HG03457 (cell line): Measurements from ENCODE around the gene BACH1.
A peak's percentile ranks its signal among the peaks of the same experiment; 100 is the strongest.
"Not testable (repeated sequence)": the region's sequence is repeated elsewhere in the genome, so short reads cannot be mapped to it uniquely, and the experiment has no call there.

Experiments
- ATAC-seq: cut with Tn5 transposase; IDR thresholded peaks from one replicate; pipeline ENCODE4 v1.9.1; 2021; ENCODE audit warnings: moderate number of reproducible peaks; ENCODE audit not compliant: unreplicated experiment

The BACH1 gene

DNA sequence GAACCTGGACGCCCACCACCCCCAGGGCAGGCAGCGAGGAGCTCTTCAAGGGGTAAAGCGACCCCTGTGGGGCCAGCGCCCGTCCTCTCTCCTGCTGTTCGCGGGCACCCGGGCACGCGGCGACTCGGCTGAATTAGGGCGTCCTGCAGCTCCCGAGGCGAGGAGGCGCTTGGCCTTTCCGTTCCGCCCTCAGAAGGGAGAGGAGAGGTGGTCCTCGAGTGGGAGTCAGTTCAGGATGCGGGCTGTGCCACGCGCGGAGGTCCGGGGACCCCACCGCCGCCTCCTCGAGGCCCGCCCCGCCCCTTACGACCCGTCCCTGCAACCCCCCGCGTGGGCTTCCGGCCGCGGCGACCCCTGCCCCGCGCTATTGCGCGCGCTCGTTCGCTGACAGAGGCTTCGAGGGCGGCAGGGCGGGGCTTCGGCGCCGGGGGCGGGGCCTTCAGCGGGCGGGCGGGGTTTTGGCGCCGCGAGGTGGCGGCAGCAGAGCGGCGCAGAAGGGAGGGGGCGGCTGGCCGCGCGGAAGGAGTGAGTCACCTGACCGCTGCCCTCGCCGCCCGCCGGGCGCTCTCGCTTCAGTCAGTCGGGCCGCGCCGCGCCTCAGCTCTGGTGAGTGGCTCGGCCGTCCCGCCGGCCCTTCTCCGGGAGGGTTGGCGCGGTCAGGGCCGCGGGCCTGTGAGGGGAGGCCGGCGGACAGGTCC lies at the start of gene BACH1:
TSS of gene BACH1 (plus strand) at position 575 of the 698 bp plus-strand sequence. CDS start 22,359 bp downstream, outside the sequence.
- ATAC-seq = peak; percentile 43

- ATAC-seq = not testable (repeated sequence)
Measured at GRCh38 chr21:29249289-29249688, 49.4 kb upstream of the BACH1 start.

DNA sequence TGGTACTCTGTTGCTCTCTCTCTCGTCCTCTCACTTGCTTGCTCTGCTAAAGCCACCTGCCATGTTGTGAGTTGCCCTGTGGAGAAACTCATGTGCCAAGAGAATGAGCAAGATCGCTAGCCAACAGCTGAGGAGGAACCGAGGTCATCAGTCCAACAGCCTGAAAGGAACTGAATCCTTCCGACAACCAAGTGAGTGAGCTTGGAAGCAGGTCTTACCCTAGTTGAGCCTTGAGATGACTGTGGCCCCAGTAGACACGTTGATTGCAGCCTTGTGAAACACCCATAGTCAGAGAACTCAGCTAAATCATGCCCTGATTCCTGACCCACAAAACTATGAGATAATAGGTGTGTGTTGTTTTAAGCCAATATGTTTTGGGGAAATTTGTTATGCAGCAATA lies 48.1 kb upstream of the BACH1 start:
- ATAC-seq = no peak

DNA sequence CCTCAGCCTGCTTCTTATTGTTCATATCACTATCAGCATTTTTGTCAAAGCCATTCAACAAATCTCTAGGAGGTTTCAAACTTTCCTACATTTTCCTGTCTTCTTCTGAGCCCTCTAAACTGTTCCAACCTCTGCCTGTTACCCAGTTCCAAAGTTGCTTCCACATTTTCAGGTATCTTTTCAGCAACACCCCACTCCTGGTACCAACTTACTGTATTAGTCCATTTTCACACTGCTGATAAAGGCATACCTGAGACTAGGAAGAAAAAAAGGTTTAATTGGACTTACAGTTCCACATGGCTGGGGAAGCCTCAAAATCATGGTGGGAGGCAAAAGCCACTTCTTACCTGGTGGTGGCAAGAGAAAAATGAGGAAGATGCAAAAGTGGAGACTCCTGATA lies 44.9 kb upstream of the BACH1 start:
- ATAC-seq = not testable (repeated sequence)

- no peak for ATAC-seq
Measured at GRCh38 chr21:29254550-29254949, 44.2 kb upstream of the BACH1 start.

GRCh38 chr21:29256126-29256910 lies 42.4 kb upstream of the BACH1 start:
- no peak for ATAC-seq

DNA sequence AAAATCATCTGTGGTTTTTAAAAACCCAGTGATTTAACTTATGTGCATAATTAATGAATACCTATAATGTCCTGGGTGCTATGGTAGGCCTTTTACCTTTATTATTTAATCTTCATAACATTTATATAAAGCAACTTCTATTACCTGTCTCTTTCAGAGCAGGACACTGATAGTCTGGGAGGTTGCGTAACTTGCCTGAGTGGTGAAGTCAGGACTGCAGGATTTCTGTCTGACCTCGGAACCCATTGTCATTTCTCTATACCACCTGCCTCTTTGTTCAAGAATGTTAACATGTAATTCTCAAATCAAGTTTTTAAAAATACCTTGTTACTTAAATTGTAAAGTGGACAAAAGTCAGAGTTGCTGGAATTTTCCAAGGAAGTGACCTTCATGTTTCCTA lies 41.0 kb upstream of the BACH1 start:
- ATAC-seq = no peak

DNA sequence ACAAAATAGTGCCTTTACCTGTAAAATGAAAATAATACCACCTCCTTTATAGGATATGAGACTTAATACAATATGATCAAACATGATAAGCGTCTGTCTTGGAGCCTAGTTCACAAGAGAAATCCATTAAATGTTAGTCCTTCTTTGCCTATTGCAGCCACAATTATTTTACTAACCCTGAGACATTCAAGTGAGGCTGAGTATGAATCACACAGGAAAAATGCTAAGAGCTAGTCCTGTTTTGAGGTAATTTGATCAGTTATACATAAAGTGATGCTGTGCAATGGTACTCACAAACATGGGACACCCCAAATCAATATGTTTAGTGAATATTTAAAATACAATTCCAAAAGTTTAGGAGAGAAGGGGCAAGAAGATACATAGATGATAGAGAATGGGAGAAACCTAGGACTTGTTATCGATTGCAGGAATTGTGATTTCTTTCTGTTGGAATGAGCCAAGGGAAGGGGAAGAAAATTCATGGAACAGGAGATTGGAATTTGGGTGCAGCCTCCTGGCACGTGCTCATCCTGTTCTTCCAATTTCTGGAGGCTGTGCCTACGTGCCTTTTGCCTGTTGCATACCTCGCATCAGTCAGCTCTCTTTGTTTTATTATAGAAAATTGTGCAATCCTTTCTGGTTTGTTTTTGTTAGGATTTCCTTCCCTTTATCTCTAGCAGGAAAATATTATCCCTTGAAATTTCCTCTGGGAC lies 39.9 kb upstream of the BACH1 start:
- no peak for ATAC-seq

DNA sequence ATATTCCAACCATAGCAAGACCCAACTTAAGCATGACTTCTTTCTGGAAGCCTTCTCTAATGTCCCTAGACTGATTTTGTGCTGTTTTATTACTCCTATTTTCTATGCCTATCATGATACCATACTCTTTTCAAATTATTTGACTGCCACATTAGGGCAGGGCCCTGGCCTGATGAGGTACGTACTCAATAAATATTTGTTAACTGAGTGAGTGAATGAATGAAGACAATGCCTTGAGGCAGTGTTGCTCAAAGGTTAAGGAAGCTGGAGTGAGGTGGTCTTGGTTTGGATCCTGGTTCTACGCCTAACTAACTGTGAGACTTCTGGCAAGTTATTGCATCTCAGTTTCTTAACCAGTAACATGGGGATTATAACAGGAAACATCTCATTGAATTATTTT lies 38.3 kb upstream of the BACH1 start:
- no peak for ATAC-seq

- no peak for ATAC-seq
Measured at GRCh38 chr21:29261555-29262540, 36.9 kb upstream of the BACH1 start.

DNA sequence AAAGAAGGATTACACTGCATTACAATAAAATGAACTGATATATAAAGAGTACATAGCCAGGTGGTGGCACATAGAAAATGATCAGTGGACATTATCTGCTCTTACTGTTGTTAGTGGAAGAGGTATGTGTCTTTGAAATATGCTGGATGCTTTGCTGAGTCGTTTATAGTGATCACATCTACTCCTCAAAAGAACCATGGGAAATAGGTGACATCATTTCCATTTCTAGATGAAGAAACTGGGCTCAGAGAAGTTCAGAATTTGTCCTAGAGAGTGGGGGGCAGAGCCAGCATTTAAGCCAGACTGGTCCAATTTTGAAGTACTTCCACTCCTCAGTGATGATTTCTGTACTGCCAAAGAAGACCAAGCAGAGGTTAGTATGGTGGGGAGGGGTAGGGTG lies 34.0 kb upstream of the BACH1 start:
- ATAC-seq = no peak

DNA sequence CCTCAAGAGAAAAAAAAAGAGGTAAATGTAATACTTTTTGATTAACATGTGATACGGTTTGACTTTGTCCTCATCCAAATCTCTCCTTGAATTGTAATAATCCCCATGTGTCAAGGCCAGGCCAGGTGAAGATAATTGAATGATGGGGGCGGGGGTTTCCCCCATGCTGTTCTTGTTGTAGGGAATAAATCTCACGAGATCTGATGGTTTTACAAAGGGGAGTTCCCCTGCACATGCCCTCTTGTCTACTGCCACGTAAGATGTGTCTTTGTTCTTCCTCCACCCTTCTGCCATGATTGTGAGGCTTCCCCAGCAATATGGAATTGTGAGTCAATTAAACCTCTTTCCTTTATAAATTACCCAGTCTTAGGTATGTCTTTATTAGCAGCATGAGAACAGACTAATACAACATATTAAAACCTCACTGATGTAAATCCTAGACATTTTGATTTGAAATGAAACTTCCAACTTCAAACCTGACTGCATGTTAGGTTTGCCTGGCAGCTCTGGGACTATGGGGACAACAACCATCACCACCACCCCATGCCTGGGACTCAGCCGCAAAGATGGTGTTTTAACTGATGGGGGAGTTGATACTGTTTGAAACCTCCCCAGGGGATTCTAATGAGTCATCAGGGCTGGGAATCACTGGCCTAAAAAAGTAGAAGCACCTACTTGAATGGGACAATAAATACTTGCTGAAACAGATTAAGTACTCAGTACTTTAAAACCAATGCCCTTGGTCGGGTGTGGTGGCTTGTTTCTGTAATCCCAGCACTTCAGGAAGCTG lies 32.8 kb upstream of the BACH1 start:
- no peak for ATAC-seq

DNA sequence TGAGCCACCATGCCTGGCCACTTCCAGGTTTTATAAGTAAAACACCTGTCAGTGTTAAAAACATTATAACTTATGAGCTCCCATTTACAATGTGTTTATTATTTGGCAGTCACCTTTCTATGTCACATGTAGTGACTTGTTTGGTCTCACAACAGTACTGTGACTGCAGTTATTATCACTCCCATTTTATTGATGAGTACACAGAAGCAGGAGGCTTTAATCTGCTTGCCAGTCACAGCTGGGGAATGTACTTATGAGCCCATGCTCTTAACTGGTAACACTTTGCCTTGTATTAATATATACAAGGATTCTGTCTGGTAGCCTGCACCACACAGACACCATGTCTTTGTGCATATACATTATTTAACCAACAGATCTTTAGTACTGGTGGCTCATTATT lies 31.1 kb upstream of the BACH1 start:
- ATAC-seq = no peak

GRCh38 chr21:29271927-29272333 lies 26.8 kb upstream of the BACH1 start:
- no peak for ATAC-seq

GRCh38 chr21:29277442-29277841 lies 21.3 kb upstream of the BACH1 start:
- ATAC-seq = no peak

DNA sequence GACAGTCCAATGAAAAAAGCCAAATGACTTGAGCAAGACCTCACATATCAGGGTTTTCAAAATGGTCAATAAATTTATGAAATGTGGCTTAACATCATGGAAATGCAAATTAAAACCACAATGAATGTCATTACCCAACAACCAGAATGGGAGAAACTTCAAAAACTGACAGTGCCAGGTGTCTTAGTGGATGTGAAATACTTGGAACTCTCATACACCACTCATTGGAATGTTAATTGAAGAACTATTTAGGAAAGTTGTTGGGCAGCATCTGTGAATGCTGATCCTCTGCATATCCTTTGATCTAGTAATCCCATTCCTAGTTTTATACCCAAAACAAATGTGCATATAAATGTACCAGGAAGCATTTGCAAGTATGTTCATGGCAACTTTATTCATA lies 19.2 kb upstream of the BACH1 start:
- ATAC-seq = no peak

- not testable (repeated sequence) for ATAC-seq
Measured at GRCh38 chr21:29281801-29282200, 16.9 kb upstream of the BACH1 start.

DNA sequence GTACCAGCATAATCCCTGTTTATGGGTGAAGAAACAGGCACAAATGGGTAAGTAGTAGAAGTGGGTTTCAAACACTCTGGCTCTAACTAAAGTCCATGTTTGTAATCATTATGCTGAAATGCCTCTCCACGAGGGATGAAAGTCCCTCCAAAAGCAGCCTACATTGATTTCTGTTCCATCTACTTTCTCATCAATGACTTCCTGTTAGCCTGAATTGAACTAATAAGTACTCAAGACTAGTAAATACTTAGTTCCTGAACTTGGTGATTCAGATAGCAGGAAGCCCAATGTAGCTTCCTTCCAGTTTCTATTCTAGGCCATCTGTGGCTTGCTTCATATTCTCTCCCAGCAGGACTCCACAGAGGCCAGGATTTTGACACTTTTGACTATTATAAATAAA lies 11.3 kb upstream of the BACH1 start:
- ATAC-seq = no peak

DNA sequence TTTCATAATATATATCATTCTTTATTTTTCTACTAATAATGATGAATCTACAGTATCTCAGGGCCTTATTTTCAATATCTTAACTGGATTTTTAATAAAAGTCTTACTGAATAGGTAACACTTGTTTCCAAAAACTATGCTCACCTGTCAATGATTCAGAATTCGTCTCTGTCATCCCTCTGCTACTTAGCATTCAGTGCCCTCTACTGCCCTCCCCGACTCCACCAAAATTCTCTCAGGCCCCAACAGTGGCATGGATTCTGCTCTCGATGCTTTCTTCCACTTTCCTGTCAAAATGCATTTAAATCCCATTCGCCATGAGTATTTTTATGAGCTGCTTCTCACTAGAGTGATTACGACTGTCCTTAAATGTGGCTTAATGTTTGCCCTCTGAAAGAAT lies 10.5 kb upstream of the BACH1 start:
- no peak for ATAC-seq

GRCh38 chr21:29289317-29289716 lies 9.4 kb upstream of the BACH1 start:
- no peak for ATAC-seq
